ENCODE data around the gene IRF2BP2. TPM values are rescaled to one million over a fixed set of nuclear protein-coding genes. Genes with fewer than 3 reads are reported as not detected.

Gene IRF2BP2
- total RNA-seq, 4 donors from 2014 or later, result 121 to 149 (median 137) TPM

- intact Hi-C loops (cut with DNase I; ENCODE audit: low total_unique reads), result no loop called here
- WGBS, 2 donors, result 89 to 93% methylated on average over 1 of the region's 1 CpG
Measured at GRCh38 chr1:234568345-234568744, 41.6 kb downstream of the IRF2BP2 start.

GRCh38 chr1:234565132-234565531 lies 44.8 kb downstream of the IRF2BP2 start:
- intact Hi-C loops (cut with DNase I; ENCODE audit: low total_unique reads), result no loop called here

More at GRCh38 chr1:234568345-234568744, 41.6 kb downstream of the IRF2BP2 start:
- TF ChIP-seq CTCF (IDR thresholded peaks at IDR 0.05), result no peak
- TF ChIP-seq POLR2A (IDR thresholded peaks at IDR 0.05), result no peak
- DNase-seq (ENCODE audit: low spot score in 2 of 2), result no peak
- H3K4me3 ChIP-seq (ENCODE audit: low read depth, poor library complexity, severe bottlenecking), result no peak overlapping the region

GRCh38 chr1:234564035-234565029 lies 45.6 kb downstream of the IRF2BP2 start:
- peak; percentile 49 to 70 for DNase-seq (ENCODE audit: low spot score in 2 of 2)
- 51 to 54% methylated on average over 7 of the region's 7 CpGs for WGBS, 2 donors
- H3K4me3 ChIP-seq (ENCODE audit: low read depth, poor library complexity, severe bottlenecking), result no peak overlapping the region
- no peak for TF ChIP-seq CTCF (IDR thresholded peaks at IDR 0.05)
- TF ChIP-seq POLR2A (IDR thresholded peaks at IDR 0.05), result no peak
- intact Hi-C loops (cut with DNase I; ENCODE audit: low total_unique reads), result no loop called here

More at GRCh38 chr1:234565132-234565531, 44.8 kb downstream of the IRF2BP2 start:
- no peak for TF ChIP-seq CTCF (IDR thresholded peaks at IDR 0.05)
- no peak for TF ChIP-seq POLR2A (IDR thresholded peaks at IDR 0.05)
- DNase-seq (ENCODE audit: low spot score in 2 of 2), result no peak
- no peak overlapping the region for H3K4me3 ChIP-seq (ENCODE audit: low read depth, poor library complexity, severe bottlenecking)
- WGBS, 2 donors, result 60 to 63% methylated on average over 2 of the region's 2 CpGs

GRCh38 chr1:234562334-234562733 lies 47.6 kb downstream of the IRF2BP2 start:
- no peak overlapping the region for H3K4me3 ChIP-seq (ENCODE audit: low read depth, poor library complexity, severe bottlenecking)
- no peak for TF ChIP-seq CTCF (IDR thresholded peaks at IDR 0.05)
- TF ChIP-seq POLR2A (IDR thresholded peaks at IDR 0.05), result no peak
- DNase-seq (ENCODE audit: low spot score in 2 of 2), result peak in 1 of 2 donors; percentile 76
- 54 to 69% methylated on average over 7 of the region's 7 CpGs for WGBS, 2 donors
- intact Hi-C loops (cut with DNase I; ENCODE audit: low total_unique reads), result no loop called here

GRCh38 chr1:234561319-234561718 lies 48.7 kb downstream of the IRF2BP2 start:
- TF ChIP-seq CTCF (IDR thresholded peaks at IDR 0.05) (no peak), POLR2A (IDR thresholded peaks at IDR 0.05) (no peak)
- H3K4me3 ChIP-seq (ENCODE audit: low read depth, poor library complexity, severe bottlenecking), result no peak overlapping the region
- intact Hi-C loops (cut with DNase I; ENCODE audit: low total_unique reads), result no loop called here
- 90 to 94% methylated on average over 5 of the region's 5 CpGs for WGBS, 2 donors
- peak in 1 of 2 donors; percentile 49 for DNase-seq (ENCODE audit: low spot score in 2 of 2)

Data from lower leg skin (tissue), 4 donors.